Aorta (tissue), 5 donors: ENCODE data around the gene DAB2IP. TPM values are rescaled to one million over a fixed set of nuclear protein-coding genes. Genes with fewer than 3 reads are reported as not detected.
A peak's percentile ranks its signal among the peaks of the same experiment; 100 is the strongest.
"Not testable (repeated sequence)": the region's sequence is repeated elsewhere in the genome, so short reads cannot be mapped to it uniquely, and the experiment has no call there.

Experiments
- ATAC-seq: fragments of 200-7000 bp; cut with Tn5 transposase; one replicate; pipeline ENCODE4 v1.9.1; 2022; ENCODE audit warnings: moderate library complexity; ENCODE audit not compliant: low FRiP score
- DNase-seq, 2 donors: peaks; one replicate each; pipeline ENCODE4 v3.0.0-alpha.2; 2020
- H3K27ac ChIP-seq, 2 donors: one replicate each; pipeline ENCODE4 v1.5.1; 2013; ENCODE audit warnings: low read length in 2 of 2, mild to moderate bottlenecking in 2 of 2, moderate library complexity in 2 of 2, control low read depth in 1 of 2, inconsistent platforms in 1 of 2, low read depth in 1 of 2
- H3K27me3 ChIP-seq, 2 donors: one replicate each; pipeline ENCODE4 v1.6.1; 2013; ENCODE audit warnings: control low read depth in 1 of 2, low read length in 1 of 2, mild to moderate bottlenecking in 1 of 2, moderate library complexity in 1 of 2; ENCODE audit not compliant: insufficient read depth in 2 of 2, control insufficient read depth in 1 of 2
- H3K36me3 ChIP-seq, 2 donors: one replicate each; pipeline ENCODE4 v1.6.1; 2013; ENCODE audit warnings: control low read depth in 1 of 2, low read length in 1 of 2, mild to moderate bottlenecking in 1 of 2; ENCODE audit not compliant: insufficient read depth in 2 of 2, control insufficient read depth in 1 of 2
- H3K4me1 ChIP-seq, 2 donors: one replicate each; pipeline ENCODE4 v1.6.1; 2013; ENCODE audit warnings: low read length in 2 of 2, control low read depth in 1 of 2, mild to moderate bottlenecking in 1 of 2, moderate library complexity in 1 of 2; ENCODE audit not compliant: insufficient read depth in 2 of 2, control insufficient read depth in 1 of 2
- H3K4me3 ChIP-seq, 2 donors: one replicate each; pipeline ENCODE4 v1.5.1; 2013; ENCODE audit warnings: low read length in 2 of 2, control low read depth in 1 of 2, mild to moderate bottlenecking in 1 of 2
- H3K9me3 ChIP-seq: one replicate; pipeline ENCODE4 v1.6.1; 2013; ENCODE audit warnings: mild to moderate bottlenecking, low read length; ENCODE audit not compliant: control insufficient read depth
- WGBS, 2 donors: extraction: QIAGEN DNeasy Blood & Tissue Kit; methylation state at CpG; one replicate each; pipeline ENCODE4 v1.1.7; 2013; 5-methylcytosine and 5-hydroxymethylcytosine counted together
- intact Hi-C, 2 donors: fragments of 100-400 bp; cut with DNase I; formaldehyde crosslinking; loops; one replicate each; pipeline versions ENCODE4 v1.14.2 to v1.15.0; 2022
- polyA plus RNA-seq, 2 donors: library from polyadenylated mRNA; stranded (reverse); fragments of 200-250 nt; gene quantifications; one replicate each; pipeline ENCODE4 v1.2.3, GENCODE V29; 2013
- total RNA-seq, 2 donors: library from RNA; stranded (reverse); fragmentation: NEBNext Ultra II Directional; extraction: Animal tissue kit (Norgen Biotek cat#: 25700); gene quantifications; one replicate each; pipeline ENCODE4 v1.2.1, GENCODE V29; 2021
- donor health status: healthy with polysubstance abuse.
- donor health status: Bipolar disorder and iron deficiency.
- donor health status: DM: no; HTN: no; CAD: no.
- donor health status: DM: no; HTN: no; CAD: no.
- donor health status: DM: yes; HTN: yes; CAD: no.

Gene DAB2IP
- total and polyA plus RNA-seq, 4 donors, result 12.0 to 75.4 (median 51.4) TPM

DNA sequence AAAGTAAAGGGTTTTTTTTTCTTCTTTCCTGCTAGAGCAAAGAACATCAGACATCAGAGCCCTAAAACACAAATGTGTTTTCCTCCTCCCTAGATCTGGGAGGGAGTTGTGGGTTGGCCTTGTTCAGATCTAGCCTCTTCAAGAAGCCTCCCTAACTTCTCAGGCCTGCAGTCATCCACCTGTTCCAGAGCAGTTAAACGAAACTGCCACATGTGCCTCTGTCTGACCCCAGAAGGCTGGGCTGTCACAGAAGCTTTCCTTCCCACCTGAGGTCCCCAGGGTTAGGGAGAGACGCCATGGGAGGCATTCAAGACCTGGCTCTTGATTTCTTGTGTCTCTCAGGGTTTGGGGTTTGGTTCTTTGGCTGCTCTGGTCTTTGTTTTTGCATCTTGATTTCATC, 87.0 kb downstream of the DAB2IP start:
- Histone ChIP-seq H3K4me3 (no peak overlapping the region), H3K27ac (peak overlapping the region in 1 of 2 donors; percentile 88), H3K36me3 (no peaks in the 10 kb centered on the region), H3K9me3 (no peaks in the 10 kb centered on the region), H3K4me1 (peaks cover 0 to 4% of the 10 kb centered on the region in 2 donors), H3K27me3 (no peaks in the 10 kb centered on the region)
- WGBS, 2 donors, result 49 to 63% methylated on average over 2 of the region's 2 CpGs
- intact Hi-C loops, result loop anchor here (5.0 kb wide), 3 partner anchors 34 to 46 kb away; no protein-coding TSS in a partner anchor
- ATAC-seq, result no peak
- no peak for DNase-seq

DNA sequence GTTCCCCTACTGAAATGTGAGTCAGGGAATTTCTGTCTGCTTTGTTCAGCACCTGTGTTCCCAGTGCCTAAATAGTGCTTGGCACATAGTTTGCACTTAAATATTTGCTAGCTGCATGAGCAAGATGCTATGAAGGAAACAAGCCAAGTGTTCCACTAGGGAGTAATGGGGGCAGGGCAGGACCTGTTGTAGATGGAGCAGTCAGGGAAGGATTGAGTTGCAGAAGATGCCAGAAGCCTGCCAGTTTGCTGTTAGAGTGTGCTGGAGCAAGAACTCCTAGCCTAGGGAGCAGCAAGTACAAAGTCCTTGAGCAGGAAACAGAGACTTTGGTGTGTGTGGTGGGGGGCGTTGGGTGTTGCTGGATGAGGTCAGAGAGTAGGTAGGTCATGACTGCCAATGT, 87.5 kb downstream of the DAB2IP start:
- ATAC-seq (no peak), DNase-seq (no peak)
- no peaks in the 10 kb centered on the region for H3K27me3 ChIP-seq
- peak overlapping the region in 1 of 2 donors; percentile 88 for H3K27ac ChIP-seq
- 6 to 13% methylated on average over 1 of the region's 1 CpG for WGBS, 2 donors
- no peaks in the 10 kb centered on the region for H3K36me3 ChIP-seq
- peaks cover 0 to 4% of the 10 kb centered on the region in 2 donors for H3K4me1 ChIP-seq
- intact Hi-C loops, result loop anchor here (5.0 kb wide), 3 partner anchors 33 to 47 kb away; no protein-coding TSS in a partner anchor
- H3K9me3 ChIP-seq, result no peaks in the 10 kb centered on the region
- no peak overlapping the region for H3K4me3 ChIP-seq

DNA sequence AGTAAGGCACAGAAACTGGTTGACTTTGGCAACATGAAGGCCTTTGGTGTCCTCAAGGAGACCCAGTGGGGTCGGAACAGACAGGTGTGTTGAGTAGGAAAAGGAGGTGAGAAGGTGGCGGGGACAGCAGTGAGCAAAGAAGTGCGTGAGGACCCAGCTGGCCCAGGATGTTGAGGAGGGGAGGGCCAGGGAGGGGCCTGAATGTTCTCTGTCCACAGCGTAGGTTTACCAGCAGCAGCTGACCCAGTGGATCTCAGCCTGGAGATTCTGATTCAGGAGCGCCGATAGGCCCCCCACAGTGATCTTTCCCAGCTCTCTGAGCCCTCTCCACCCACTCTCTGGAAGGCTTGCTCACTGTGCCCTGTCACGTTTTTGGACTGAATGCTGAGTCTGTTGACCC, 88.5 kb downstream of the DAB2IP start:
- peak overlapping the region in 1 of 2 donors; percentile 49 for H3K27ac ChIP-seq
- no peak overlapping the region for H3K4me3 ChIP-seq
- ATAC-seq (no peak), DNase-seq (no peak)
- intact Hi-C loops, result loop anchor here (5.0 to 10.0 kb wide), 5 partner anchors 32 to 335 kb away; no protein-coding TSS in a partner anchor
- no peaks in the 10 kb centered on the region for H3K27me3 ChIP-seq
- WGBS, 2 donors, result 51 to 52% methylated on average over 6 to 7 of the region's 7 CpGs
- H3K4me1 ChIP-seq, result peaks cover 0 to 4% of the 10 kb centered on the region in 2 donors
- no peaks in the 10 kb centered on the region for H3K36me3 ChIP-seq
- no peaks in the 10 kb centered on the region for H3K9me3 ChIP-seq

DNA sequence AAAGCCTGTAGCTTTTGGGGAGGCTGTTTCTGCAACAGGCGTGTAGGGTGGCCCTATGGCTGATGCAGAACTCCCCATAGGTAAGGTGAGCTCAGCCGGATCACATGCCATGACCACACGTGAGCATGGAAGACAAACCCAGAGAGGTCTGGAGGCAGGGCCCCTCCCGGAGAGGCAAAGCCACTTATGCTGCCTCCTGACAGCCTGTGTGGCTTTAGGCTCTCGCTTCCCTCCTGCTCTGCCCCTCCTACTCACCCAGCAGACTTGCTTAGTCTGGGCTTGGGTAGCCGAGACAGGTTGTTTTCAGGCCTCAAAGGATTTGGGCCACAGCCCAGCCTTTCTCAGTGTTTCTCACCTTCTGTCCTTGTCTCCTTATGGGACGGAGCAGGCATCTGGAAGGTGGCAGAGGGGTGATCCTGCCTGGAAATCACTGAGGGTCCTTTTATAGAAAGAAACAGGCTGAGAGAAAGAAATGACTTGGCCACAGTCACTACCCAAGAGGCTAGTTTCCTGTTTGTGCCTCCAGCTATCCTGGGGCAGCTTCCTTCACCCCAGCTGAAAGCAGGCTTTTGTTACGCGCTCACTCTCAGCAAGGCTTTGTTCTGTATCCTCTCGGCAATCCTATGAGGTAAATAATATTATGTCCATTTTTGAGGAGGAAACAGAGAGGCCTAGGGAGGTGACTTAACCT, 89.9 kb downstream of the DAB2IP start:
- peaks cover 0 to 4% of the 10 kb centered on the region in 2 donors for H3K4me1 ChIP-seq
- no peaks in the 10 kb centered on the region for H3K9me3 ChIP-seq
- intact Hi-C loops, result loop anchor here (5.0 to 10.0 kb wide), 3 partner anchors 39 to 333 kb away; no protein-coding TSS in a partner anchor
- ATAC-seq (no peak), DNase-seq (no peak)
- H3K36me3 ChIP-seq, result no peaks in the 10 kb centered on the region
- H3K4me3 ChIP-seq, result no peak overlapping the region
- H3K27ac ChIP-seq, result peak overlapping the region in 1 of 2 donors; percentile 9
- no peaks in the 10 kb centered on the region for H3K27me3 ChIP-seq
- WGBS, 2 donors, result 66 to 70% methylated on average over 10 of the region's 10 CpGs

DNA sequence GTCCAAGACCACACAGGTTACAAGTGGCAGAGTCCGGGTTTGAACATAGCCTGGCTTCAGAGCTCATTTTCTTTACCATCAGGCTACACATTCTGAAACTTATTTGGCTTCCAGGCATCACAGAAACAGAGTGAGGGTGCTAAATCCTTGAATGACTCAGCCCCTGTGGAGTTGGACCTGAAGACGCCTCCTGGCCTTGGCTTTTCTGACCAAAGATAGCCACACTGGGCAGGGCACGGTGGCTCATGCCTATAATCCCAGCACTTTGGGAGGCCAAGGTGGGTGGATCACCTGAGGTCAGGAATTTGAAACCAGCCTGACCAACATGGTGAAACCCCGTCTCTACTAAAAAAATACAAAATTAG, 90.5 kb downstream of the DAB2IP start:
- not testable (repeated sequence) for H3K27ac ChIP-seq, H3K36me3 ChIP-seq, H3K9me3 ChIP-seq, DNase-seq, H3K4me3 ChIP-seq, ATAC-seq, H3K4me1 ChIP-seq, H3K27me3 ChIP-seq
- intact Hi-C loops, result loop anchor here (5.0 to 10.0 kb wide), 3 partner anchors 40 to 333 kb away; no protein-coding TSS in a partner anchor
- 46 to 49% methylated on average over 4 of the region's 4 CpGs for WGBS, 2 donors

DNA sequence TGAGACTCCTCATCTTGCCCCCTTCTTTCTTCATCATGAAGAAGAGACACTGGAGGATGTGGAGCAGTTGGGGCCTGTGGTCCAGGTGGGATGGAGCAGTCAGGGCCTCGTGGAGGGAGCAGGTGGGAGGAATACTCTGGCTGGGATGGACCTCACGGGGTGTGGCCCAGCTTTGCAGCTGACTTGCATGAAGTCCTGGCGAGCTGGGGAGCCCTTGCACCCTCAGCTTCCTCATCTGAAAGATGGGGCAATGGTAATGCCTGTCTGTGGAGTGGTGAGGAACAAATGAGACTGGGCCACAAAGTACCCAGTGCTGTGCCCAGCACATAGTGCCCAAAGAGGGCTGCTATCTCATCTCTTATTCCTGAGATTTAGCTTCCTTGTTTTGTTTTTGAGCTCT, 91.5 kb downstream of the DAB2IP start:
- intact Hi-C loops, result loop anchor here (5.0 to 10.0 kb wide), 3 partner anchors 41 to 332 kb away; no protein-coding TSS in a partner anchor
- H3K4me1 ChIP-seq, result peaks cover 0 to 4% of the 10 kb centered on the region in 2 donors

DNA sequence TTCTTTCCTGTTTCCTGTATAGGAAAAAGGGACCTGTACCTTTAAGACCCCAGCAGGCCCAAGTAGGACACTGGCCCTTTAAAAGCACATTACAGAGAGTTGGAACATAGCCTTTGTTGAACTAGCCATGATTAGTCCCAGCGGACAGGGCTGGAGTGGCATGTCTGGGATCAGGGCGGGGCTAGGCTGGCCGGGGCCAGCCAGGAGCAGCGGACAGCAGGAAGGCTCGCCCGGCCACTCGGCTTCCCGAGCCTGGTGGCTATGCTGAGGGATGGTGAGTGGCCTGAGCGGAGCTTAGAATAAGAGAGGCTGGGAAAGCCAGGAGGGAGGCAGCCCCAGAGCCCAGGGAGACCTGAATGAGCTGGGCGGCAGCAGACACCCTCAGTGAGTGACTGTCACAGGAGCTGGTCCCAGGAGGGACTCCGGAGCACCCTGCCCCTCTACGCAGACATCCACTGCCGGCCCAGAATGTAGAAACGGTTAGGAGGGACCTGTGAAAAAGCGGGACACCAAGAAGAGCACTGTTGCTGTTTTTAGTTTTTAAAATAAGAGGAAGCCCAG, 92.1 kb downstream of the DAB2IP start:
- H3K36me3 ChIP-seq, result no peaks in the 10 kb centered on the region
- 3 to 6% methylated on average over 15 of the region's 15 CpGs for WGBS, 2 donors
- H3K4me3 ChIP-seq, result peak overlapping the region; percentile 29 to 60
- no peaks in the 10 kb centered on the region for H3K9me3 ChIP-seq
- peak; percentile 89 to 94 for DNase-seq
- H3K27me3 ChIP-seq, result no peaks in the 10 kb centered on the region
- H3K4me1 ChIP-seq, result peaks cover 0 to 4% of the 10 kb centered on the region in 2 donors
- peak overlapping the region in 1 of 2 donors; percentile 97 for H3K27ac ChIP-seq
- ATAC-seq, result peak; percentile 90
- intact Hi-C loops, result loop anchor here (5.0 to 10.0 kb wide), 3 partner anchors 41 to 331 kb away; no protein-coding TSS in a partner anchor

More for the DNA sequence above, 91.5 kb downstream of the DAB2IP start:
- 63 to 70% methylated on average over 3 of the region's 3 CpGs for WGBS, 2 donors
- Histone ChIP-seq H3K36me3 (no peaks in the 10 kb centered on the region), H3K4me3 (no peak overlapping the region), H3K27ac (peak overlapping the region in 1 of 2 donors; percentile 72), H3K27me3 (no peaks in the 10 kb centered on the region), H3K9me3 (no peaks in the 10 kb centered on the region)
- no peak for ATAC-seq
- no peak for DNase-seq

DNA sequence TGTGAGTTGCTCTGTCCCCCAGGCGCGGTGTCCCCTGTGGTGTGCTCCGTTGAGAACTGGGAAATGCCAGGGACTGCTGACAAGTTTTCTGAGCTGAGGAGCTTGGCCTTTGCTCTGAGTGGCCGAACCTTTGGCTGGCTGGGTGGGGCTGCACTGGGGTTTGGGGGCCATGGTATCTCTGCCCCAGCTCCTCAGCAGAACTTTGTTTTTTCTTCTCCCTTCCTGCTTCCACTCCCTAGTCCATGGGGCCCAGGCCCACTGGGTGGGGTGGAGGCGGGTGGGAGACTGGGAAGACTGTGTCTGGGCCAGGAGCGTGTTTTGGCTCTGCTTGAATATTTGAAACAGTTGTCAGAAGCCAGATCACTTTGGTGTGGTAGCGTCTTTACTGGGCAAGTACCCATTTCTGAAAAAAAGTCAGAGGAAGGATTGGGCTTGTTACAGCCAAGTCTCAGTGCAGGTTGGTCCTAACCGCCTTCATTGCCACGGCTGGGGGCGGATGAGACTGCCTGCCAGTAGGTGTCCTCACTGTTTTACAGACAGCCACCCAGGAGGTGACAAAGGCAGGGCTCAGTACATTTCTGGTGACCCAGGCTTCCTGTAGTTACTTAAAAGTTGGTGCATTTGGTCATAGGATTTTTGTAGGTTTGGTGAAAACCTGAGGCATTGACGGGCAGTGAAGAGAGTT, 92.7 kb downstream of the DAB2IP start:
- ATAC-seq (peak; percentile 66), DNase-seq (peak in 1 of 2 donors; percentile 85)
- H3K27ac ChIP-seq, result peak overlapping the region in 1 of 2 donors; percentile 97
- peaks cover 0 to 3% of the 10 kb centered on the region in 2 donors for H3K4me1 ChIP-seq
- H3K36me3 ChIP-seq, result no peaks in the 10 kb centered on the region
- H3K4me3 ChIP-seq, result peak overlapping the region; percentile 29 to 60
- WGBS, 2 donors, result 2 to 3% methylated on average over 11 of the region's 11 CpGs
- no peaks in the 10 kb centered on the region for H3K27me3 ChIP-seq
- intact Hi-C loops, result loop anchor here (5.0 to 10.0 kb wide), 3 partner anchors 42 to 331 kb away; no protein-coding TSS in a partner anchor
- H3K9me3 ChIP-seq, result no peaks in the 10 kb centered on the region
